ENCODE data around the gene THSD7A. TPM values are rescaled to one million over a fixed set of nuclear protein-coding genes. Genes with fewer than 3 reads are reported as not detected.

The THSD7A gene
- total and polyA plus RNA-seq, 7 experiments from 2014 or later = 1.2 to 1.3 TPM; not detected in 5

DNA sequence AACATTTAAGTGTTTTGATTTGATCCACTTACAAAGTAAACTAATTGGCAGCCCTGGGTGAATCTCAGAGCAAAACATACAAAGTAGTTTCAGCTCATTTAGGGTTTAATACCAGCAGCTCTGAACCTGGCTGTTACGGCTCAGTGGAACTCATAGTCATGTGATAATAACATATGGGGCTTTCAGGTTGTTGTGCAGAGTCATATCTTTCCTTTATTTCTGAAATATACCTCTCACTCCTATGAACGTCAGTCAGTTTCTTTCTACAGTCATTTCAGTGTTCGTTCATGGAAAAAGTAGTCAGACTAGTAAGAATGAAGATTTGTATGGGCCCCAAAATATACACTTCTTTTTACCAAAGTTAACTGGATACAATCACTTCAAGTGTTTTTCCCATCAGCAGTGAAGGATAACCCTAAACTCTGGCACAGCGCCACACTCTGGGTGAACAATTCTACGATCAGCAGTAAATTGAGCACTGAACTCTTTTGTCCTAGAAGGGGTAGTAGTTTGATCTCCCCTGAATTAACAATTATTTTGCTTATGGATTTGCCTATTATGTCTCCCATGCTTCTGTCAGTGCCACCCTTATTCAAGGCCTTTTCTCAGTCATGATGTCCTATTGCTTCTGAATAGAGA is 218.6 kb downstream of the THSD7A start:
- Mint-ChIP-seq H3K4me3 (no peak overlapping the region), H3K4me1 (peaks cover 0 to 2% (median 0%) of the 10 kb centered on the region in 7 donors), H3K27me3 (no peaks in the 10 kb centered on the region), H3K27ac (no peak overlapping the region), H3K36me3 (no peaks in the 10 kb centered on the region), H3K9me3 (peaks cover 0 to 1% (median 0%) of the 10 kb centered on the region in 11 donors)
- H3K9me3 ChIP-seq (ENCODE audit: control insufficient read depth in 2 of 3, low read length in 3 of 3) = no peaks in the 10 kb centered on the region
- no peaks in the 10 kb centered on the region for H3K36me3 ChIP-seq (ENCODE audit: control insufficient read depth in 2 of 3, insufficient read depth in 3 of 3, low read length in 3 of 3)
- H3K4me3 ChIP-seq (ENCODE audit: low read length) = no peak overlapping the region
- ChIA-PET POLR2A (no interaction called here), CTCF (no interaction called here)
- no peaks in the 10 kb centered on the region for H3K27me3 ChIP-seq (ENCODE audit: control insufficient read depth in 2 of 2, insufficient read depth in 2 of 2, low read length in 2 of 2)
- ATAC-seq (no peak), DNase-seq (no peak)
- intact Hi-C loops (cut with micrococcal nuclease) = no loop called here
- H3K27ac ChIP-seq (ENCODE audit: low read depth, low read length) = no peak overlapping the region
- H3K4me1 ChIP-seq (ENCODE audit: control insufficient read depth in 2 of 2, insufficient read depth in 2 of 2, low read length in 2 of 2) = no peaks in the 10 kb centered on the region

DNA sequence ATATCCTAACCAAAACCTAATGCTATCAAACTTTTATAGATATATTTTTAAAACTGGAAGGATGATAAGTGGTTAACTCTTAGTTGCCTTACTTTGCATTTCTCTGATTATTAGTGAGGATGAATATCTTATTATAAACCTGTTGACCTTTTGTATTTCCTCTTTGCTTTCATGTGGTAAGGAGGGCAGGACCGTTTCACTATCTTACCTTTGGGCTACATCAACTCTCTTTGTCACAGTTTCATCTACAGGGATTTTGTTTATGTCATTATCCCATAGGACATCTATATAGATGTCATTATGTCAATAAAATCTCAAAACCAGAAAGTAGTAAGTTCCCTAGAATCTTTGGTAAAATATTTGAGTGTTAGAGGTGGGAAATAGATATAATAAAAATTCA is 219.3 kb downstream of the THSD7A start:
- ChIA-PET CTCF (no interaction called here), POLR2A (no interaction called here)
- Histone ChIP-seq H3K4me3 (ENCODE audit: low read length) (no peak overlapping the region), H3K4me1 (ENCODE audit: control insufficient read depth in 2 of 2, insufficient read depth in 2 of 2, low read length in 2 of 2) (no peaks in the 10 kb centered on the region), H3K27ac (ENCODE audit: low read depth, low read length) (no peak overlapping the region), H3K27me3 (ENCODE audit: control insufficient read depth in 2 of 2, insufficient read depth in 2 of 2, low read length in 2 of 2) (no peaks in the 10 kb centered on the region), H3K9me3 (ENCODE audit: control insufficient read depth in 2 of 3, low read length in 3 of 3) (no peaks in the 10 kb centered on the region), H3K36me3 (ENCODE audit: control insufficient read depth in 2 of 3, insufficient read depth in 3 of 3, low read length in 3 of 3) (no peaks in the 10 kb centered on the region)
- no peak overlapping the region for H3K4me3 Mint-ChIP-seq
- ATAC-seq = no peak
- no peaks in the 10 kb centered on the region for H3K36me3 Mint-ChIP-seq
- H3K27me3 Mint-ChIP-seq = no peaks in the 10 kb centered on the region
- H3K9me3 Mint-ChIP-seq = peaks cover 0 to 1% (median 0%) of the 10 kb centered on the region in 11 donors
- intact Hi-C loops (cut with micrococcal nuclease) = no loop called here
- no peak overlapping the region for H3K27ac Mint-ChIP-seq
- DNase-seq = no peak
- peaks cover 0 to 2% (median 0%) of the 10 kb centered on the region in 7 donors for H3K4me1 Mint-ChIP-seq

DNA sequence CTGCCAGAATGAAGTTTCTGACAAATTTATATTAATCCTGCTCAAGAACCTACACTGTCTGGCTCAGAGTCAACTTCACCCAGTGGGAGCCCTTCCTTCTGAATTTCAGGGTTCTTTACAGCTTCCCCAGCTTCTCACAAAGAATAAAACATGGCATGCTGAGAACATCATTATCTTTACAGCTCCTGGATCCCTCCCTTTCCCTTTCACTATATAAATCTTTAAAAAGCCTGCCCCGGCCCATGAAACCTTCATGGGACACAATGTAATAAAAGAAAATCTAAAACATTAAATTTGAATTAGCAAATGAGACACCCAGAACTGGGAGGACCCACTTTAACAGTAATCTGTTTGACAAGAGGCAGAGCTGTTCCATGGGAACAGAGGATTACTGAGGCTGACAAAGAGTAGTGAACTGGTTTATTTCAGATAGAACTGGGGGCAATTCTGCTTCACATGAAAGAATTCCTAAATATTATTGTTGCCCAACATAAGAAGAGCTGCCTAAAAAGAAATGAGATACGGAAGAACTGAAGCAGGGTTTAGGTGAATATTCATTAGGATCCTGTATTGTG is 222.8 kb downstream of the THSD7A start:
- ChIA-PET CTCF (no interaction called here), POLR2A (no interaction called here)
- Histone ChIP-seq H3K4me3 (ENCODE audit: low read length) (no peak overlapping the region), H3K9me3 (ENCODE audit: control insufficient read depth in 2 of 3, low read length in 3 of 3) (no peaks in the 10 kb centered on the region), H3K36me3 (ENCODE audit: control insufficient read depth in 2 of 3, insufficient read depth in 3 of 3, low read length in 3 of 3) (no peaks in the 10 kb centered on the region), H3K27ac (ENCODE audit: low read depth, low read length) (no peak overlapping the region), H3K27me3 (ENCODE audit: control insufficient read depth in 2 of 2, insufficient read depth in 2 of 2, low read length in 2 of 2) (no peaks in the 10 kb centered on the region), H3K4me1 (ENCODE audit: control insufficient read depth in 2 of 2, insufficient read depth in 2 of 2, low read length in 2 of 2) (no peaks in the 10 kb centered on the region)
- H3K4me1 Mint-ChIP-seq = peaks cover 0 to 2% (median 0%) of the 10 kb centered on the region in 7 donors
- DNase-seq = no peak
- H3K9me3 Mint-ChIP-seq = peaks cover 0 to 1% (median 0%) of the 10 kb centered on the region in 11 donors
- intact Hi-C loops (cut with micrococcal nuclease) = no loop called here
- no peak overlapping the region for H3K27ac Mint-ChIP-seq
- ATAC-seq = no peak
- H3K27me3 Mint-ChIP-seq = no peaks in the 10 kb centered on the region
- no peaks in the 10 kb centered on the region for H3K36me3 Mint-ChIP-seq
- H3K4me3 Mint-ChIP-seq = no peak overlapping the region

DNA sequence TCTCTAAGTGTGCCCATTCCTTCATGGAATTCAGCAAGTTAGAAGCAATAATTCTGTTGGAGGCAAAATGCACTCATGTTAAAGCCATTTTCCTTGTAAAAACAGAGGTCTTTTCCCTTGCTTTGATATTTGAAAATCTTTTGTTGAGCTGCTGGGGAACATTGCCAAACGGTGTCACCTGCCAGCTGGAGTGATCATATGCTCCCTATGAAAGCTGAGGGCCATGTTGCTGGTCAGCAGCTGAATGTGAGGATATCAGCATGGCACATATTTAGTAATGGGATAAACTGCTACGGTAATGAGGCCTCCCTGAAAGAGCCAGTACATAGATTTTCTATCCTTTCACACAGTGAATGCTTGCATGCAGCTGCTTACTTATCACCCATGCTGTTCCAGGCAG is 224.3 kb downstream of the THSD7A start:
- ATAC-seq = no peak
- intact Hi-C loops (cut with micrococcal nuclease) = no loop called here
- Histone ChIP-seq H3K36me3 (ENCODE audit: control insufficient read depth in 2 of 3, insufficient read depth in 3 of 3, low read length in 3 of 3) (no peaks in the 10 kb centered on the region), H3K4me3 (ENCODE audit: low read length) (no peak overlapping the region), H3K27ac (ENCODE audit: low read depth, low read length) (no peak overlapping the region), H3K9me3 (ENCODE audit: control insufficient read depth in 2 of 3, low read length in 3 of 3) (no peaks in the 10 kb centered on the region), H3K27me3 (ENCODE audit: control insufficient read depth in 2 of 2, insufficient read depth in 2 of 2, low read length in 2 of 2) (no peaks in the 10 kb centered on the region), H3K4me1 (ENCODE audit: control insufficient read depth in 2 of 2, insufficient read depth in 2 of 2, low read length in 2 of 2) (no peaks in the 10 kb centered on the region)
- peaks cover 0 to under 1% (median 0%) of the 10 kb centered on the region in 11 donors for H3K9me3 Mint-ChIP-seq
- H3K4me3 Mint-ChIP-seq = no peak overlapping the region
- H3K27me3 Mint-ChIP-seq = no peaks in the 10 kb centered on the region
- no peak overlapping the region for H3K27ac Mint-ChIP-seq
- ChIA-PET CTCF (no interaction called here), POLR2A (no interaction called here)
- DNase-seq = no peak
- no peaks in the 10 kb centered on the region for H3K36me3 Mint-ChIP-seq
- peaks cover 0 to under 1% (median 0%) of the 10 kb centered on the region in 7 donors for H3K4me1 Mint-ChIP-seq

DNA sequence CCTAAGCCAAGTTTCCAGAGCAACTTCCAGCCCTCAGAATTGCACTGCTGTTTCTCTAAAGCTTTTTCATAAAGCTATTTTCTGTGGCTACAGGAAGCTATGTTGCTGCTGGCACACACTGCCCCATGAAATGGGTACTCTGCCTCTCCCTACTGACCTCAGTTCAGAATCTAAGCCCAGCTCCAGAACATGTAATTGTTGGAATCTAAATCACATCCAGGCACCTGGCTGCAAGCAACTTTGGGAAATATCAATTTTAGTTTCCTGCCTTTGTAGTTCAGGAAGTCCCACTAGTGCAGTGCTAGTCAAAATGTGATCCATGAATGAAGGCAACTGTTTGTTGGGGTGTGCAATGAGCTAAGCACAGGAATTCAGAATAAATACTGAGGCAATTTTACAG is 226.2 kb downstream of the THSD7A start:
- H3K27ac ChIP-seq (ENCODE audit: low read depth, low read length) = no peak overlapping the region
- CTCF ChIA-PET = no interaction called here
- no peak overlapping the region for H3K27ac Mint-ChIP-seq
- no peaks in the 10 kb centered on the region for H3K4me1 Mint-ChIP-seq
- H3K36me3 ChIP-seq (ENCODE audit: control insufficient read depth in 2 of 3, insufficient read depth in 3 of 3, low read length in 3 of 3) = no peaks in the 10 kb centered on the region
- POLR2A ChIA-PET = no interaction called here
- H3K36me3 Mint-ChIP-seq = no peaks in the 10 kb centered on the region
- intact Hi-C loops (cut with micrococcal nuclease) = no loop called here
- H3K9me3 Mint-ChIP-seq = peaks cover 0 to 13% (median 2%) of the 10 kb centered on the region in 11 donors
- DNase-seq (no peak), ATAC-seq (no peak)
- H3K27me3 ChIP-seq (ENCODE audit: control insufficient read depth in 2 of 2, insufficient read depth in 2 of 2, low read length in 2 of 2) = no peaks in the 10 kb centered on the region
- H3K27me3 Mint-ChIP-seq = no peaks in the 10 kb centered on the region
- no peak overlapping the region for H3K4me3 Mint-ChIP-seq
- H3K4me1 ChIP-seq (ENCODE audit: control insufficient read depth in 2 of 2, insufficient read depth in 2 of 2, low read length in 2 of 2) = no peaks in the 10 kb centered on the region
- H3K9me3 ChIP-seq (ENCODE audit: control insufficient read depth in 2 of 3, low read length in 3 of 3) = no peaks in the 10 kb centered on the region
- no peak overlapping the region for H3K4me3 ChIP-seq (ENCODE audit: low read length)

DNA sequence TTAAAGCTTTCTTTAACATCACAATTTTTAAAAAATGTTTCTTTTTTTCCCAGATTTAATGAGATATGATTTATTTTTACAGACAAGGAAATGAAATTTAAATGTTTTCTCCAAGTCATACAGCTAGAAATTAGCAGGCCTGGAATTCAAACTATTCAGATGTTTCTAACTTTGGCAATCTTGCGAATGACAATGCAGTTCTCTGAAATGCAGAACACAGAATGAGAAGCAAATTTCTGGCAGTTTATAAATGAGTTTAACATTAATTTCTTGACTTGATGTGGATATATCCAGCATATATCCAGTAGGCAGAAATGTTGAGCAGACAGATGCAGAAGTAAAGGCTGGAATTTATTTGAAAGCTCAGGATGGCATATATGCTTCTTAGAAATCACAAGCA is 227.5 kb downstream of the THSD7A start:
- H3K27me3 Mint-ChIP-seq = no peaks in the 10 kb centered on the region
- H3K9me3 ChIP-seq (ENCODE audit: control insufficient read depth in 2 of 3, low read length in 3 of 3) = no peaks in the 10 kb centered on the region
- H3K4me3 Mint-ChIP-seq = no peak overlapping the region
- no peak for ATAC-seq
- intact Hi-C loops (cut with micrococcal nuclease) = no loop called here
- no peak overlapping the region for H3K27ac Mint-ChIP-seq
- no peaks in the 10 kb centered on the region for H3K27me3 ChIP-seq (ENCODE audit: control insufficient read depth in 2 of 2, insufficient read depth in 2 of 2, low read length in 2 of 2)
- ChIA-PET POLR2A (no interaction called here), CTCF (no interaction called here)
- no peaks in the 10 kb centered on the region for H3K36me3 ChIP-seq (ENCODE audit: control insufficient read depth in 2 of 3, insufficient read depth in 3 of 3, low read length in 3 of 3)
- no peaks in the 10 kb centered on the region for H3K4me1 ChIP-seq (ENCODE audit: control insufficient read depth in 2 of 2, insufficient read depth in 2 of 2, low read length in 2 of 2)
- H3K9me3 Mint-ChIP-seq = peaks cover 0 to 13% (median 4%) of the 10 kb centered on the region in 11 donors
- no peaks in the 10 kb centered on the region for H3K4me1 Mint-ChIP-seq
- no peak overlapping the region for H3K27ac ChIP-seq (ENCODE audit: low read depth, low read length)
- no peak for DNase-seq
- no peak overlapping the region for H3K4me3 ChIP-seq (ENCODE audit: low read length)
- H3K36me3 Mint-ChIP-seq = no peaks in the 10 kb centered on the region

DNA sequence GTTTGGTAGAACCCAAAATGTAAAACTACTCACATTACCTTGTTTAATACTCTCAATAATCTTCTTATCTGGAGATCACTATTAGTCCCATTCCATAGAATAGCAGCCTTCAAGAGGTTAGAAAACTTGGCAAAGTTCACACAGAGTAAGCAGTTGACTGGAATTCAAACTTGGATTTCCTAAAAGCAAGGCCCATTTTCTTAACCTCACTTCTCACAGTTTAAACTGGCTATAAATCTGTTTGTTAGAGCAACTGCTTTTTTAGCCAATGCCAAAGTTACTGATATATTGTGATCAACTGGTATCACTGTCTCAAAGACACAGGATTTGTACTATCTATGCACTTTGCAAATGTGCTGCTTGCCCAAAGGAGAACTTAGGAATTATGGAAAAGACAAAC is 230.2 kb downstream of the THSD7A start:
- POLR2A ChIA-PET = no interaction called here
- H3K4me1 Mint-ChIP-seq = no peaks in the 10 kb centered on the region
- H3K9me3 ChIP-seq (ENCODE audit: control insufficient read depth in 2 of 3, low read length in 3 of 3) = no peaks in the 10 kb centered on the region

More for the DNA sequence above, 230.2 kb downstream of the THSD7A start:
- H3K36me3 ChIP-seq (ENCODE audit: control insufficient read depth in 2 of 3, insufficient read depth in 3 of 3, low read length in 3 of 3) = no peaks in the 10 kb centered on the region
- H3K27me3 Mint-ChIP-seq = no peaks in the 10 kb centered on the region
- no peak overlapping the region for H3K4me3 ChIP-seq (ENCODE audit: low read length)
- intact Hi-C loops (cut with micrococcal nuclease) = no loop called here
- H3K9me3 Mint-ChIP-seq = peaks cover 0 to 16% (median 6%) of the 10 kb centered on the region in 11 donors
- no peaks in the 10 kb centered on the region for H3K27me3 ChIP-seq (ENCODE audit: control insufficient read depth in 2 of 2, insufficient read depth in 2 of 2, low read length in 2 of 2)
- H3K4me3 Mint-ChIP-seq = no peak overlapping the region
- H3K27ac ChIP-seq (ENCODE audit: low read depth, low read length) = no peak overlapping the region
- DNase-seq (no peak), ATAC-seq (no peak)
- CTCF ChIA-PET = no interaction called here
- no peak overlapping the region for H3K27ac Mint-ChIP-seq
- no peaks in the 10 kb centered on the region for H3K36me3 Mint-ChIP-seq
- H3K4me1 ChIP-seq (ENCODE audit: control insufficient read depth in 2 of 2, insufficient read depth in 2 of 2, low read length in 2 of 2) = no peaks in the 10 kb centered on the region
